Heart left ventricle (tissue), 16 donors: Measurements from ENCODE around the gene HLCS. TPM values are rescaled to one million over a fixed set of nuclear protein-coding genes. Genes with fewer than 3 reads are reported as not detected.

Source experiments
- ATAC-seq, 4 donors: fragments of 200-7000 bp; cut with Tn5 transposase; one replicate each; pipeline ENCODE4 v1.9.1; 2020 to 2022; ENCODE audit warnings: moderate library complexity in 4 of 4, mild to moderate bottlenecking in 3 of 4, moderate number of reproducible peaks in 1 of 4
- DNase-seq, 5 donors: peaks; one replicate each; pipeline ENCODE4 v3.0.0-alpha.2; 2020
- H3K27ac ChIP-seq, 12 donors: fragments of 200-600 bp; sonication (generic) in 4 of 12; one replicate each; pipeline versions ENCODE4 v1.5.0 to v1.8.0; 2016 to 2022; ENCODE audit warnings: mild to moderate bottlenecking in 2 of 12
- H3K27me3 ChIP-seq, 9 donors: fragments of 200-600 bp; sonication (generic) in 2 of 9; one replicate each; pipeline versions ENCODE4 v1.5.1 to v1.8.0; 2016 to 2022; ENCODE audit warnings: mild to moderate bottlenecking in 3 of 9
- H3K36me3 ChIP-seq, 9 donors: fragments of 200-600 bp; sonication (generic) in 2 of 9; one replicate each; pipeline versions ENCODE4 v1.5.0 to v1.8.0; 2018 to 2022; ENCODE audit warnings: mild to moderate bottlenecking in 2 of 9
- H3K4me1 ChIP-seq, 12 donors: fragments of 200-600 bp; sonication (generic) in 4 of 12; one replicate each; pipeline versions ENCODE4 v1.5.0 to v1.8.0; 2016 to 2022; ENCODE audit warnings: mild to moderate bottlenecking in 3 of 12
- H3K4me3 ChIP-seq, 12 donors: fragments of 200-600 bp; sonication (generic) in 4 of 12; one replicate each; pipeline versions ENCODE4 v1.5.0 to v1.8.0; 2017 to 2022; ENCODE audit warnings: mild to moderate bottlenecking in 9 of 12, moderate library complexity in 4 of 12
- H3K9me3 ChIP-seq, 12 donors: fragments of 200-600 bp; sonication (generic) in 4 of 12; one replicate each; pipeline versions ENCODE4 v1.5.0 to v1.8.0; 2016 to 2022; ENCODE audit warnings: mild to moderate bottlenecking in 1 of 12
- CTCF ChIP-seq, 12 donors: fragments of 200-600 bp; sonication (generic) in 4 of 12; IDR thresholded peaks; one replicate each; pipeline versions ENCODE4 v1.5.0 to v1.8.0; 2018 to 2022; ENCODE audit warnings: antibody characterized with exemption in 12 of 12, mild to moderate bottlenecking in 5 of 12
- POLR2A ChIP-seq, 2 donors: fragments of 450-650 bp; IDR thresholded peaks; one replicate each; pipeline ENCODE4 v1.6.1; 2017; ENCODE audit warnings: antibody characterized with exemption in 2 of 2, mild to moderate bottlenecking in 2 of 2, moderate library complexity in 2 of 2
- WGBS, 4 donors: extraction: QIAGEN DNeasy Blood & Tissue Kit in 2 of 4; methylation state at CpG; one replicate each; pipeline versions ENCODE4 v1.1.5 to v1.1.7; 2013 to 2018; 5-methylcytosine and 5-hydroxymethylcytosine counted together
- intact Hi-C, 10 donors: fragments of 100-400 bp; cut with DNase I; formaldehyde crosslinking; loops; one replicate each; pipeline versions ENCODE4 v1.11.1 to v1.14.2; 2022
- polyA plus RNA-seq, 2 donors: library from polyadenylated mRNA; stranded (reverse); fragments of 200-250 nt; gene quantifications; one replicate each; pipeline ENCODE4 v1.2.3, GENCODE V29; 2013
- total RNA-seq, 9 donors: library from RNA; depleted of rRNA in 2 of 9; stranded (reverse); fragments of >200 nt in 2 of 9; fragmentation: NEBNext Ultra II Directional in 3 of 9; extraction: Animal tissue kit (Norgen Biotek cat#: 25700) in 3 of 9; gene quantifications; one replicate each; pipeline versions ENCODE4 v1.1.0 to v1.2.4, GENCODE V29; 2016 to 2023
- donor health status: ischemic (EF 13 %, LVEDD 7.1; RV severe dilation, severe dysfunction).
- donor health status: healthy with polysubstance abuse.
- donor health status: DM: no; HTN: yes; CAD: no.
- donor health status: DM: no; HTN: no; CAD: no.
- donor health status: ischemic (EF 25% LVEDD 6.9; RV normal size, moderate dysfunction).
- donor health status: ischemic (EF 25% LVEDD 5.7; RV mildly dilated, moderate dysfunction).
- donor health status: healthy.
- donor health status: DM: yes; HTN: yes; CAD: no.
- donor health status: ischemic (EF 35%, LVEDD 5.7; RV mildly dilated, moderate dysfunction).
- donor health status: nonischemic (EF 11% LVEDD 7.7; RV severe dilation, severe dysfunction).
- donor health status: DM: yes; HTN: yes; CAD: no.
- donor health status: PGD.
- donor health status: ischemic (EF 29% LVEDD 5.4; RV normal size, mild dysfunction).
- donor health status: nonischemic (EF 23%, LVEDD 6.1; RV moderate dilation, normal function).

Gene HLCS
- total and polyA plus RNA-seq, 11 donors = 1.8 to 15.2 (median 6.2) TPM

GRCh38 chr21:36994501-36995158 is 28.2 kb upstream of the HLCS start:
- 23 to 37% (median 25%) methylated on average over 33 to 38 of the region's 38 CpGs for WGBS, 4 donors
- no peak for DNase-seq
- Histone ChIP-seq H3K9me3 (no peaks in the 10 kb centered on the region), H3K4me1 (peaks cover 0 to 6% (median 0%) of the 10 kb centered on the region in 12 donors), H3K27ac (no peak overlapping the region), H3K27me3 (peaks cover 0 to 16% (median 3%) of the 10 kb centered on the region in 9 donors), H3K4me3 (peak overlapping the region in 1 of 12 donors; percentile 20), H3K36me3 (no peaks in the 10 kb centered on the region)
- no peak for ATAC-seq
- TF ChIP-seq CTCF (IDR thresholded peaks at IDR 0.05) (no peak), POLR2A (IDR thresholded peaks at IDR 0.05) (no peak)
- intact Hi-C loops = loop anchor here in 4 of 10 donors (5.0 to 10.0 kb wide), 3 partner anchors 78 to 83 kb away; partner anchors contain the start of genes PIGP (in 3 of the 4) and TTC3 (in 3 of the 4)

GRCh38 chr21:36992671-36993070 is 26.2 kb upstream of the HLCS start:
- Histone ChIP-seq H3K36me3 (no peaks in the 10 kb centered on the region), H3K27ac (no peak overlapping the region), H3K4me1 (peaks cover 0 to 10% (median 0%) of the 10 kb centered on the region in 12 donors), H3K9me3 (no peaks in the 10 kb centered on the region), H3K4me3 (no peak overlapping the region), H3K27me3 (peaks cover 0 to 16% (median 3%) of the 10 kb centered on the region in 9 donors)
- TF ChIP-seq CTCF (IDR thresholded peaks at IDR 0.05) (no peak), POLR2A (IDR thresholded peaks at IDR 0.05) (no peak)
- ATAC-seq (no peak), DNase-seq (no peak)
- WGBS, 4 donors = 64 to 89% (median 85%) methylated on average over 7 of the region's 7 CpGs
- intact Hi-C loops = loop anchor here in 4 of 10 donors (5.0 to 10.0 kb wide), 3 partner anchors 80 to 85 kb away; partner anchors contain the start of genes PIGP (in 3 of the 4) and TTC3 (in 3 of the 4)

DNA sequence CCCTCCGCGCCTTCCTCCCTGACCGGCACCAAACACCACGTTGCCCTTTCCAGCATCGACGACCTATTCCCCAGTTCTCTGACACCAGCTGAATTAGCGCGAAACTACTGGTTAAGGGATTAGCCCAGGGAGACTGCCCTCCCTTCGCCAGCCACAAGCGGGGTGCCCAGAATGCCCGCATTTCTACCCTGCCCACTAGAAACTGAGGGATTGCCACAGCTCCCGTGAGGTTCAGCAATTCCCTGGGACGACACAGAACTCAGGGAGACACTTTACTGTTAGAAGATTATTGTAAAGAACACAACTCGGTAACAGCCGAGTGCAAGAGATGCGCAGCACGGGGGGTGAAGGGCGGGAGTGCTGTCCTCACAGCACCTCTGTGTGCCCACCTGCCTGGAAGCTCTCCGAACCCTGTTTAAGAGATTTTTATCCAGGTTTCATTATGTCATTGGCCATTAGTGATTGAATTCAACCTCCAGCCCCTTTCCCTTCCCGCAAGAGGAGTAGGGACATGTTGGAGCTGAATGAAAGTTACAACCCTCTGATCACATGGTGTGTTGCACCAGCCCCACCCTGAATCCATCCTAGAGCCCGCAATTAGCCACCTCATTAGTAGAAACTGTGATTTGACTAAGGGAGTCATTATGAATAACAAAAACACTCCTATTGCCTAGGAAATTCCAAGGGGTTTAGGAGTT is 24.2 kb upstream of the HLCS start:
- 63 to 79% (median 65%) methylated on average over 17 to 21 of the region's 21 CpGs for whole genome bisulfite sequencing, 4 donors
- H3K27ac ChIP-seq = peak overlapping the region; percentile 69 to 98 (median 94)
- TF ChIP-seq CTCF (IDR thresholded peaks at IDR 0.05) = no peak
- intact Hi-C loops = loop anchor here in 5 of 10 donors (1.0 to 10.0 kb wide), 5 partner anchors 51 to 87 kb away; partner anchors contain the start of genes PIGP (in 3 of the 5) and TTC3 (in 3 of the 5)
- H3K9me3 ChIP-seq = no peaks in the 10 kb centered on the region
- H3K36me3 ChIP-seq = no peaks in the 10 kb centered on the region
- peak overlapping the region; percentile 39 to 77 (median 69) for H3K4me3 ChIP-seq
- ATAC-seq (no peak), DNase-seq (no peak)
- H3K4me1 ChIP-seq = peaks cover 0 to 10% (median 0%) of the 10 kb centered on the region in 12 donors
- peaks cover 0 to 16% (median 3%) of the 10 kb centered on the region in 9 donors for H3K27me3 ChIP-seq
